Activated CD4-positive, alpha-beta T cell treated with anti-CD3 and anti-CD28 coated beads for 36 hours (primary cell): ENCODE data around the gene NRN1L. TPM values are rescaled to one million over a fixed set of nuclear protein-coding genes. Genes with fewer than 3 reads are reported as not detected.

Experiments
- ATAC-seq: fragments of 200-7000 bp; cut with Tn5 transposase; one replicate; pipeline ENCODE4 v1.10.0; 2021; ENCODE audit warnings: mild to moderate bottlenecking, moderate library complexity
- CTCF ChIA-PET: fragments of 350-600 bp; sonication (Branson Sonifier 250); formaldehyde crosslinking; loops from one replicate; lab custom pipeline; 2021; ENCODE audit warnings: antibody characterized with exemption; lab: Charles Lee
- POLR2A ChIA-PET: fragments of 350-600 bp; sonication (Branson Sonifier 250); formaldehyde crosslinking; loops from one replicate; lab custom pipeline; 2021; ENCODE audit warnings: antibody characterized with exemption, inconsistent platforms; lab: Charles Lee
- DNase-seq: peaks from one replicate; pipeline ENCODE4 v3.0.0-alpha.2; 2020
- H3K27ac Mint-ChIP-seq: one replicate; pipeline ENCODE4 v1.8.0; 2021; ENCODE audit warnings: mixed read lengths
- H3K27me3 Mint-ChIP-seq: one replicate; pipeline ENCODE4 v1.8.0; 2021; ENCODE audit warnings: mixed read lengths
- H3K36me3 Mint-ChIP-seq: one replicate; pipeline ENCODE4 v1.8.0; 2021; ENCODE audit warnings: low read depth, mixed read lengths
- H3K4me1 Mint-ChIP-seq: one replicate; pipeline ENCODE4 v1.8.0; 2021; ENCODE audit warnings: mixed read lengths
- H3K4me3 Mint-ChIP-seq: one replicate; pipeline ENCODE4 v1.8.0; 2021; ENCODE audit warnings: mild to moderate bottlenecking, moderate library complexity, mixed read lengths
- H3K9me3 Mint-ChIP-seq: one replicate; pipeline ENCODE4 v1.8.0; 2021; ENCODE audit warnings: low read depth, mixed read lengths
- intact Hi-C, 2 experiments: fragments of 100-400 bp; cut with DNase I in 1 of 2; cut with micrococcal nuclease in 1 of 2; formaldehyde crosslinking; loops; one replicate each; pipeline versions ENCODE4 v1.14.2 to v1.15.1; 2022 to 2024; cut with DNase I, micrococcal nuclease
- total RNA-seq, 2 experiments: library from RNA; stranded (reverse); gene quantifications; one replicate each; pipeline ENCODE4 v1.2.3, GENCODE V29; 2021

NRN1L gene
- total RNA-seq, 2 experiments from 2014 or later = not detected

DNA sequence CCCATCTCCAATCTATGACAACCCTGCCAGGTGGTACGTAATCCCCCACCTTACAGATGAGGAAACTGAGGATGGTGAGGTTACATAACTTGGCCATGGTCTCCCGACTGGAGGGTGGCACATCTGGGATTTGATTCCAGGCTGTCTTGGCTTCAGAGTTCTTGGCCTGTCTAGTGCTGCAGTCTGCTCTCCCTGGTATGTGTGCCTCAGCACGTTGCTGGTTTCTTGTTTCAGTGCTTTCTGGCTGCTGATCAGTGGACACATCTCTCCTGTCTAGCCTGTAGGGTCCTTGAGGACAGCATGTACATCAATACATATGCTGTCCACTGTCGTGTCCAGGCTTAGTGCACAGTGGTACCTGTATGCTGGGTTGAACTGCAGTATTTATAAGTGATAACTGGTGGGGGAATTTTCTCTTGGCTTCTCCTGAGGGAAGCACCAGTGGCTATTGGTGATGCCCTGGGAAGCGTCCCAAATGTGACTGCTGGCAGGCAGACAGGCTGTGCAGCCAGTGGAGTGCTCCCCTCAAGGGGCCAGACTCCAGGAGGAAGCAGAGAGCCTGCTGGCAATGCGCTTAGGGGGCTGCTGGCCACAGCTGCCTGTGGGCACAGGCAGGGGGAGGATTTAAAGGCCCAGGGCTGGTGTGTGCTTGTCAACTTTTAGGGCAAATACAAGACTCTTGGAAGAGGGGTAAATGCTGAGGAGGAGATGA is 32.6 kb downstream of the NRN1L start:
- H3K4me3 Mint-ChIP-seq = no peak overlapping the region
- CTCF ChIA-PET = interaction anchor here (0.7 to 2.7 kb wide), 8 partner anchors 18 to 280 kb away, joined by 3 to 12 read pairs (median 4); partner anchors contain the start of gene NRN1L
- no peaks in the 10 kb centered on the region for H3K36me3 Mint-ChIP-seq
- no peaks in the 10 kb centered on the region for H3K27me3 Mint-ChIP-seq
- DNase-seq (no peak), ATAC-seq (peak; percentile 11)
- H3K27ac Mint-ChIP-seq = peak overlapping the region; percentile 91
- peaks cover 32% of the 10 kb centered on the region for H3K4me1 Mint-ChIP-seq
- POLR2A ChIA-PET = interaction anchor here (1.0 kb wide), 1 partner anchor 18 kb away, joined by 5 read pairs; no protein-coding TSS in a partner anchor
- no peaks in the 10 kb centered on the region for H3K9me3 Mint-ChIP-seq
- intact Hi-C loops = no loop called here

DNA sequence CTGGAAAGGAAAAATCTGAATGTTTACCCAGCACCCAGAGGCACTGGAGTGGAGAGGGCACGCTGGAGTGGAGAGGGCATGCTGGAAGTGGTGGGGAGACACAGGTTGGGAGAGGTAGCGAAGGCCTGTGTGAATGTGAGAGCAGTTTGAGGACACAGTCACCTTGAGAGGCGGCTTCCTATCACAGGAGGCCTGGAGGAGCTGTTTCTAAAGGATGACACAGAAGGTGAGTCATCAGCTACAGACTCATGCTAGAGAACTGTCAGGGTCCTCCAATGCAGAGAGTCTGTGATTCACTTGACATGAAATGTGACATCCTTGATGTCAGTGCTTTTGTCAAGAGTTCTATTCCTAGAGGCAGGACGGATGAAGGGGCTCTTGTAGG is 33.2 kb downstream of the NRN1L start:
- no peaks in the 10 kb centered on the region for H3K36me3 Mint-ChIP-seq
- H3K4me1 Mint-ChIP-seq = peaks cover 34% of the 10 kb centered on the region
- intact Hi-C loops = loop anchor here in 1 of 2 experiments (1.0 kb wide), 1 partner anchor 25 kb away; the partner anchor contains the start of gene PSKH1
- no peaks in the 10 kb centered on the region for H3K27me3 Mint-ChIP-seq
- POLR2A ChIA-PET = interaction anchor here (0.6 to 1.0 kb wide), 2 partner anchors 18 to 24 kb away, joined by 5 to 10 read pairs; no protein-coding TSS in a partner anchor
- ATAC-seq = peak; percentile 100
- CTCF ChIA-PET = interaction anchor here (0.5 to 2.7 kb wide), 12 partner anchors 11 to 397 kb away, joined by 3 to 12 read pairs (median 4); partner anchors contain the start of genes NRN1L and PARD6A
- no peaks in the 10 kb centered on the region for H3K9me3 Mint-ChIP-seq
- H3K4me3 Mint-ChIP-seq = no peak overlapping the region
- peak overlapping the region; percentile 91 for H3K27ac Mint-ChIP-seq
- peak; percentile 79 for DNase-seq

DNA sequence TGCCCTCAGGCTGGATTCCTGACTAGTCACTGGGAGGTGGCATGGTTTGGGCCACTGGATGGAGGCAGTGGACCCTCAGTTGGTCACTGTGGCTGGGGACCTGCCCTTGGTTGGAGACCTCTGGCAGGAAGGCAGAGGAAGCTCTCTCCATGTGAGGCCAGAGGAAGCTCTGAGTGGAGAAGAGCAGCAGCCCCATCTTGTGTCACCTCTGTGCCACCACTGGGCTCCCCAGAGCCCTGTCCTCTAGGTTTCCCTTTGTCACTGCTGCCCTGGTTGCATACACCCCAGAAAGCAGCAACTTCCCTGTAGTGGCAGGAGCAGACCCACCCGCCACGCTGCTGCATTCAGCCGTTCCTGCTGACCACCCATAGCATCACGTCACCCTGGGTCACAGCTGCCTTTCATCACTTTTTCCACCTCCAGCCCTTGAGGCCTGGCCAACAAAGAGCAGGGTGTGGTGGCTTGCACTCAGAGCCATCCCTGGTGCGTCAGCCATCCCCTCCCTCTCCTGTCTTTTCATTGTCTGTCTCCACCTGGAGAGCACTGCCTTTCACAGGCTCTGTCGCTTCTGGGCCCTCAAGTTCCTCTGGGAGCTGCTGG is 35.0 kb downstream of the NRN1L start:
- DNase-seq (peak; percentile 28), ATAC-seq (no peak)
- Mint-ChIP-seq H3K4me1 (peaks cover 36% of the 10 kb centered on the region), H3K9me3 (no peaks in the 10 kb centered on the region), H3K36me3 (no peaks in the 10 kb centered on the region), H3K27me3 (no peaks in the 10 kb centered on the region), H3K4me3 (no peak overlapping the region), H3K27ac (peak overlapping the region; percentile 19)
- POLR2A ChIA-PET = no interaction called here
- intact Hi-C loops = no loop called here
- CTCF ChIA-PET = interaction anchor here (0.6 to 3.0 kb wide), 8 partner anchors 8 to 260 kb away, joined by 3 to 13 read pairs (median 4); partner anchors contain the start of genes ACD and NRN1L

GRCh38 chr16:67922221-67922620 is 37.5 kb downstream of the NRN1L start:
- Mint-ChIP-seq H3K4me3 (no peak overlapping the region), H3K27me3 (no peaks in the 10 kb centered on the region), H3K27ac (peak overlapping the region; percentile 74), H3K9me3 (no peaks in the 10 kb centered on the region), H3K4me1 (peaks cover 31% of the 10 kb centered on the region), H3K36me3 (no peaks in the 10 kb centered on the region)
- CTCF ChIA-PET = interaction anchor here (0.9 to 2.0 kb wide), 4 partner anchors 25 to 478 kb away, joined by 3 to 7 read pairs (median 4); no protein-coding TSS in a partner anchor
- POLR2A ChIA-PET = no interaction called here
- ATAC-seq (no peak), DNase-seq (no peak)
- intact Hi-C loops = no loop called here

- ATAC-seq (no peak), DNase-seq (no peak)
- H3K27ac Mint-ChIP-seq = peak overlapping the region; percentile 74
- H3K27me3 Mint-ChIP-seq = no peaks in the 10 kb centered on the region
- no peaks in the 10 kb centered on the region for H3K36me3 Mint-ChIP-seq
- POLR2A ChIA-PET = no interaction called here
- H3K9me3 Mint-ChIP-seq = no peaks in the 10 kb centered on the region
- H3K4me1 Mint-ChIP-seq = peaks cover 26% of the 10 kb centered on the region
- CTCF ChIA-PET = interaction anchor here (0.6 to 2.0 kb wide), 4 partner anchors 35 to 107 kb away, joined by 3 to 7 read pairs (median 4); no protein-coding TSS in a partner anchor
- H3K4me3 Mint-ChIP-seq = no peak overlapping the region
- intact Hi-C loops = no loop called here
Measured at GRCh38 chr16:67922740-67923139, 38.1 kb downstream of the NRN1L start.

GRCh38 chr16:67923414-67924116 is 38.9 kb downstream of the NRN1L start:
- H3K4me1 Mint-ChIP-seq = peaks cover 18% of the 10 kb centered on the region
- ATAC-seq (no peak), DNase-seq (no peak)
- no peaks in the 10 kb centered on the region for H3K9me3 Mint-ChIP-seq
- H3K27me3 Mint-ChIP-seq = no peaks in the 10 kb centered on the region
- POLR2A ChIA-PET = no interaction called here
- H3K36me3 Mint-ChIP-seq = peaks cover 1% of the 10 kb centered on the region
- H3K4me3 Mint-ChIP-seq = no peak overlapping the region
- intact Hi-C loops = no loop called here
- H3K27ac Mint-ChIP-seq = peak overlapping the region; percentile 26
- CTCF ChIA-PET = interaction anchor here (0.6 to 3.0 kb wide), 5 partner anchors 23 to 108 kb away, joined by 3 to 17 read pairs (median 3); no protein-coding TSS in a partner anchor

- no peaks in the 10 kb centered on the region for H3K9me3 Mint-ChIP-seq
- H3K27ac Mint-ChIP-seq = peak overlapping the region; percentile 17
- intact Hi-C loops = no loop called here
- no peaks in the 10 kb centered on the region for H3K27me3 Mint-ChIP-seq
- peaks cover 13% of the 10 kb centered on the region for H3K4me1 Mint-ChIP-seq
- CTCF ChIA-PET = interaction anchor here (0.6 to 3.0 kb wide), 7 partner anchors 10 to 404 kb away, joined by 3 to 17 read pairs (median 4); no protein-coding TSS in a partner anchor
- ATAC-seq = no peak
- H3K36me3 Mint-ChIP-seq = peaks cover 1% of the 10 kb centered on the region
- no peak overlapping the region for H3K4me3 Mint-ChIP-seq
- no peak for DNase-seq
- POLR2A ChIA-PET = interaction anchor here (0.6 kb wide), 1 partner anchor 144 kb away, joined by 4 read pairs; no protein-coding TSS in a partner anchor
Measured at GRCh38 chr16:67924140-67924906, 39.6 kb downstream of the NRN1L start.

GRCh38 chr16:67926181-67926750 is 41.6 kb downstream of the NRN1L start:
- H3K4me1 Mint-ChIP-seq = peaks cover 11% of the 10 kb centered on the region
- no peak overlapping the region for H3K4me3 Mint-ChIP-seq
- H3K36me3 Mint-ChIP-seq = peaks cover 4% of the 10 kb centered on the region
- CTCF ChIA-PET = interaction anchor here (0.6 to 3.0 kb wide), 6 partner anchors 9 to 113 kb away, joined by 3 to 17 read pairs (median 5); no protein-coding TSS in a partner anchor
- ATAC-seq = no peak
- no peaks in the 10 kb centered on the region for H3K27me3 Mint-ChIP-seq
- DNase-seq = no peak
- H3K27ac Mint-ChIP-seq = peak overlapping the region; percentile 3
- H3K9me3 Mint-ChIP-seq = no peaks in the 10 kb centered on the region
- intact Hi-C loops = no loop called here
- POLR2A ChIA-PET = no interaction called here

GRCh38 chr16:67927131-67927941 is 42.7 kb downstream of the NRN1L start:
- Mint-ChIP-seq H3K27me3 (no peaks in the 10 kb centered on the region), H3K36me3 (peaks cover 10% of the 10 kb centered on the region), H3K27ac (no peak overlapping the region), H3K4me1 (peaks cover 3% of the 10 kb centered on the region), H3K9me3 (no peaks in the 10 kb centered on the region), H3K4me3 (no peak overlapping the region)
- DNase-seq (no peak), ATAC-seq (no peak)
- POLR2A ChIA-PET = no interaction called here
- CTCF ChIA-PET = interaction anchor here (0.7 to 1.5 kb wide), 5 partner anchors 8 to 111 kb away, joined by 3 to 7 read pairs (median 4); no protein-coding TSS in a partner anchor
- intact Hi-C loops = no loop called here
